IPS-18c (cell line): ENCODE measurements around the gene SCMH1.

Experiments
- H3K4me3 ChIP-seq: 2 replicates; pipeline ENCODE4 v1.7.0; 2013; ENCODE audit warnings: low read depth, mild to moderate bottlenecking, low read length, moderate library complexity; ENCODE audit not compliant: insufficient read depth
- H3K9me3 ChIP-seq: one replicate; pipeline ENCODE4 v1.6.1; 2013; ENCODE audit warnings: mild to moderate bottlenecking, low read length, moderate library complexity; ENCODE audit not compliant: control insufficient read depth, insufficient read depth

The SCMH1 gene

GRCh38 chr1:41173651-41174050 lies 68.5 kb downstream of the SCMH1 start:
- Histone ChIP-seq H3K4me3 (no peak overlapping the region), H3K9me3 (peaks cover 4% of the 10 kb centered on the region)

GRCh38 chr1:41171266-41171874 lies 70.7 kb downstream of the SCMH1 start:
- H3K9me3 ChIP-seq: peaks cover 2% of the 10 kb centered on the region

GRCh38 chr1:41169799-41170180 lies 72.3 kb downstream of the SCMH1 start:
- H3K9me3 ChIP-seq: no peaks in the 10 kb centered on the region
- no peak overlapping the region for H3K4me3 ChIP-seq

More at GRCh38 chr1:41171266-41171874, 70.7 kb downstream of the SCMH1 start:
- H3K4me3 ChIP-seq: no peak overlapping the region

- Histone ChIP-seq H3K9me3 (no peaks in the 10 kb centered on the region), H3K4me3 (no peak overlapping the region)
Measured at GRCh38 chr1:41169066-41169798, 72.9 kb downstream of the SCMH1 start.

GRCh38 chr1:41167667-41168066 lies 74.4 kb downstream of the SCMH1 start:
- Histone ChIP-seq H3K9me3 (no peaks in the 10 kb centered on the region), H3K4me3 (no peak overlapping the region)

- Histone ChIP-seq H3K4me3 (no peak overlapping the region), H3K9me3 (no peaks in the 10 kb centered on the region)
Measured at GRCh38 chr1:41164727-41165126, 77.4 kb downstream of the SCMH1 start.

- no peaks in the 10 kb centered on the region for H3K9me3 ChIP-seq
- H3K4me3 ChIP-seq: no peak overlapping the region
Measured at GRCh38 chr1:41162441-41162840, 79.7 kb downstream of the SCMH1 start.

- Histone ChIP-seq H3K9me3 (no peaks in the 10 kb centered on the region), H3K4me3 (no peak overlapping the region)
Measured at GRCh38 chr1:41161846-41162245, 80.3 kb downstream of the SCMH1 start.

GRCh38 chr1:41160498-41161110 lies 81.5 kb downstream of the SCMH1 start:
- Histone ChIP-seq H3K9me3 (no peaks in the 10 kb centered on the region), H3K4me3 (no peak overlapping the region)

- no peak overlapping the region for H3K4me3 ChIP-seq
- H3K9me3 ChIP-seq: no peaks in the 10 kb centered on the region
Measured at GRCh38 chr1:41158966-41159365, 83.1 kb downstream of the SCMH1 start.

- no peaks in the 10 kb centered on the region for H3K9me3 ChIP-seq
- no peak overlapping the region for H3K4me3 ChIP-seq
Measured at GRCh38 chr1:41158147-41158875, 83.8 kb downstream of the SCMH1 start.

- no peaks in the 10 kb centered on the region for H3K9me3 ChIP-seq
- no peak overlapping the region for H3K4me3 ChIP-seq
Measured at GRCh38 chr1:41155105-41155504, 87.0 kb downstream of the SCMH1 start.

- Histone ChIP-seq H3K9me3 (no peaks in the 10 kb centered on the region), H3K4me3 (no peak overlapping the region)
Measured at GRCh38 chr1:41153750-41154274, 88.3 kb downstream of the SCMH1 start.

- Histone ChIP-seq H3K4me3 (no peak overlapping the region), H3K9me3 (no peaks in the 10 kb centered on the region)
Measured at GRCh38 chr1:41152622-41153044, 89.5 kb downstream of the SCMH1 start.

GRCh38 chr1:41151846-41152245 lies 90.3 kb downstream of the SCMH1 start:
- Histone ChIP-seq H3K9me3 (no peaks in the 10 kb centered on the region), H3K4me3 (no peak overlapping the region)

- H3K9me3 ChIP-seq: no peaks in the 10 kb centered on the region
- H3K4me3 ChIP-seq: no peak overlapping the region
Measured at GRCh38 chr1:41149570-41149969, 92.5 kb downstream of the SCMH1 start.

GRCh38 chr1:41144285-41144684 lies 97.8 kb downstream of the SCMH1 start:
- H3K9me3 ChIP-seq: no peaks in the 10 kb centered on the region

More at GRCh38 chr1:41144285-41144684, 97.8 kb downstream of the SCMH1 start:
- H3K4me3 ChIP-seq: no peak overlapping the region
